ENCODE measurements around the gene CCNJL. TPM values are rescaled to one million over a fixed set of nuclear protein-coding genes. Genes with fewer than 3 reads are reported as not detected.

The CCNJL gene
- total and polyA plus RNA-seq, 4 donors, result 0.07 to 0.84 (median 0.63) TPM

- Histone ChIP-seq H3K27me3 (ENCODE audit: control insufficient read depth in 4 of 4, insufficient read depth in 4 of 4, low read length in 3 of 4) (no peaks in the 10 kb centered on the region), H3K27ac (ENCODE audit: low read depth in 1 of 2, low read length in 2 of 2) (no peak overlapping the region), H3K9me3 (ENCODE audit: control insufficient read depth in 4 of 4, low read length in 3 of 4) (no peaks in the 10 kb centered on the region), H3K4me1 (ENCODE audit: control insufficient read depth in 4 of 4, insufficient read depth in 4 of 4, low read length in 3 of 4) (no peaks in the 10 kb centered on the region), H3K9ac (ENCODE audit: low read depth in 1 of 2, low read length in 2 of 2) (no peak overlapping the region), H3K4me3 (ENCODE audit: low read depth in 1 of 3, low read length in 3 of 3) (no peak overlapping the region), H3K36me3 (ENCODE audit: control insufficient read depth in 4 of 4, insufficient read depth in 3 of 4, low read depth in 1 of 4, low read length in 3 of 4) (no peaks in the 10 kb centered on the region)
- TF ChIP-seq GABPA (IDR thresholded peaks at IDR 0.05 in 1 of 2, conservative IDR thresholded peaks at IDR 0.05 in 1 of 2), result no peak
- TF ChIP-seq, protein P1, sequence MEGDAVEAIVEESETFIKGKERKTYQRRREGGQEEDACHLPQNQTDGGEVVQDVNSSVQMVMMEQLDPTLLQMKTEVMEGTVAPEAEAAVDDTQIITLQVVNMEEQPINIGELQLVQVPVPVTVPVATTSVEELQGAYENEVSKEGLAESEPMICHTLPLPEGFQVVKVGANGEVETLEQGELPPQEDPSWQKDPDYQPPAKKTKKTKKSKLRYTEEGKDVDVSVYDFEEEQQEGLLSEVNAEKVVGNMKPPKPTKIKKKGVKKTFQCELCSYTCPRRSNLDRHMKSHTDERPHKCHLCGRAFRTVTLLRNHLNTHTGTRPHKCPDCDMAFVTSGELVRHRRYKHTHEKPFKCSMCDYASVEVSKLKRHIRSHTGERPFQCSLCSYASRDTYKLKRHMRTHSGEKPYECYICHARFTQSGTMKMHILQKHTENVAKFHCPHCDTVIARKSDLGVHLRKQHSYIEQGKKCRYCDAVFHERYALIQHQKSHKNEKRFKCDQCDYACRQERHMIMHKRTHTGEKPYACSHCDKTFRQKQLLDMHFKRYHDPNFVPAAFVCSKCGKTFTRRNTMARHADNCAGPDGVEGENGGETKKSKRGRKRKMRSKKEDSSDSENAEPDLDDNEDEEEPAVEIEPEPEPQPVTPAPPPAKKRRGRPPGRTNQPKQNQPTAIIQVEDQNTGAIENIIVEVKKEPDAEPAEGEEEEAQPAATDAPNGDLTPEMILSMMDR (IDR thresholded peaks at IDR 0.05; ENCODE audit: low read depth, low read length, missing input control), result no peak
- no peak for TF ChIP-seq RAD21 (IDR thresholded peaks at IDR 0.05)
- no peak for TF ChIP-seq TAF1 (conservative IDR thresholded peaks at IDR 0.05)
- no peak for TF ChIP-seq JUND (IDR thresholded peaks at IDR 0.05)
- no peak for TF ChIP-seq RXRA (IDR thresholded peaks at IDR 0.05)
- no peak for TF ChIP-seq NR2F2 (IDR thresholded peaks at IDR 0.05)
- no peak for TF ChIP-seq SP1 (IDR thresholded peaks at IDR 0.05)
- TF ChIP-seq, protein P2, sequence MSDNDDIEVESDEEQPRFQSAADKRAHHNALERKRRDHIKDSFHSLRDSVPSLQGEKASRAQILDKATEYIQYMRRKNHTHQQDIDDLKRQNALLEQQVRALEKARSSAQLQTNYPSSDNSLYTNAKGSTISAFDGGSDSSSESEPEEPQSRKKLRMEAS (IDR thresholded peaks at IDR 0.05), result no peak
- TF ChIP-seq, protein P3, sequence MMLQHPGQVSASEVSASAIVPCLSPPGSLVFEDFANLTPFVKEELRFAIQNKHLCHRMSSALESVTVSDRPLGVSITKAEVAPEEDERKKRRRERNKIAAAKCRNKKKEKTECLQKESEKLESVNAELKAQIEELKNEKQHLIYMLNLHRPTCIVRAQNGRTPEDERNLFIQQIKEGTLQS (IDR thresholded peaks at IDR 0.05), result no peak
- no peak for TF ChIP-seq EGR1 (IDR thresholded peaks at IDR 0.05; ENCODE audit: low read depth in 2 of 2)
- TF ChIP-seq, protein P4, sequence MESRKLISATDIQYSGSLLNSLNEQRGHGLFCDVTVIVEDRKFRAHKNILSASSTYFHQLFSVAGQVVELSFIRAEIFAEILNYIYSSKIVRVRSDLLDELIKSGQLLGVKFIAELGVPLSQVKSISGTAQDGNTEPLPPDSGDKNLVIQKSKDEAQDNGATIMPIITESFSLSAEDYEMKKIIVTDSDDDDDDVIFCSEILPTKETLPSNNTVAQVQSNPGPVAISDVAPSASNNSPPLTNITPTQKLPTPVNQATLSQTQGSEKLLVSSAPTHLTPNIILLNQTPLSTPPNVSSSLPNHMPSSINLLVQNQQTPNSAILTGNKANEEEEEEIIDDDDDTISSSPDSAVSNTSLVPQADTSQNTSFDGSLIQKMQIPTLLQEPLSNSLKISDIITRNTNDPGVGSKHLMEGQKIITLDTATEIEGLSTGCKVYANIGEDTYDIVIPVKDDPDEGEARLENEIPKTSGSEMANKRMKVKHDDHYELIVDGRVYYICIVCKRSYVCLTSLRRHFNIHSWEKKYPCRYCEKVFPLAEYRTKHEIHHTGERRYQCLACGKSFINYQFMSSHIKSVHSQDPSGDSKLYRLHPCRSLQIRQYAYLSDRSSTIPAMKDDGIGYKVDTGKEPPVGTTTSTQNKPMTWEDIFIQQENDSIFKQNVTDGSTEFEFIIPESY (IDR thresholded peaks at IDR 0.05), result no peak
- TF ChIP-seq HNF4A (conservative IDR thresholded peaks at IDR 0.05), result no peak
- no peak for TF ChIP-seq HNF4G (IDR thresholded peaks at IDR 0.05)
- TF ChIP-seq FOXA2 (IDR thresholded peaks at IDR 0.05), result no peak
- WGBS, result 77% methylated on average over 4 of the region's 4 CpGs
- DNase-seq (ENCODE audit: low spot score), result no peak
Observed at GRCh38 chr5:160359816-160360215, 47.5 kb upstream of the CCNJL start.

DNA sequence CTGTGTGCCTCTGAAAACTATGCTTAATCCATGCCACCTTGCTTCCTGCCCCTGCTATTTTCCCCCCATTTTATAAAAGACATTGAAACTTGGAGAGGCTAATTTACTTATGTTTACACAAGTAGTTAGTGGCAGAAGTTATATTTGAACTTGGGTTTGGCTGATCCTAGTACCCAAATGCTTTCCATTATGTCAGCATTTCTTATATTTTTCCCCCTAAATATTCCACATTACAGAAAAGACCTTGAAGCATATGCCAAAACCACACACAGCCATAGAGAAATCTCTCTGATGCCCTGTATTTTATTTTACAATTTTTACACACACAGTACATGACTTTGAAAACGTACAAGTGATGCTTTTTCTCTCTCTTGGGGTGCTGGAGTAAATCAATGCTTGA lies 46.9 kb upstream of the CCNJL start:
- no peak overlapping the region for H3K27ac ChIP-seq (ENCODE audit: low read depth in 1 of 2, low read length in 2 of 2)
- no peaks in the 10 kb centered on the region for H3K4me1 ChIP-seq (ENCODE audit: control insufficient read depth in 4 of 4, insufficient read depth in 4 of 4, low read length in 3 of 4)
- 73% methylated on average over 1 of the region's 1 CpG for WGBS
- H3K9me3 ChIP-seq (ENCODE audit: control insufficient read depth in 4 of 4, low read length in 3 of 4), result no peaks in the 10 kb centered on the region
- DNase-seq (ENCODE audit: low spot score), result no peak
- H3K36me3 ChIP-seq (ENCODE audit: control insufficient read depth in 4 of 4, insufficient read depth in 3 of 4, low read depth in 1 of 4, low read length in 3 of 4), result no peaks in the 10 kb centered on the region
- TF ChIP-seq TAF1 (conservative IDR thresholded peaks at IDR 0.05) (no peak), SP1 (IDR thresholded peaks at IDR 0.05) (no peak), RAD21 (IDR thresholded peaks at IDR 0.05) (no peak), EGR1 (IDR thresholded peaks at IDR 0.05; ENCODE audit: low read depth in 2 of 2) (no peak), FOXA2 (IDR thresholded peaks at IDR 0.05) (no peak), HNF4G (IDR thresholded peaks at IDR 0.05) (no peak), FOXA1 (IDR thresholded peaks at IDR 0.05) (no peak), HNF4A (conservative IDR thresholded peaks at IDR 0.05) (no peak), RXRA (IDR thresholded peaks at IDR 0.05) (no peak), YY1 (IDR thresholded peaks at IDR 0.05) (no peak)
- TF ChIP-seq, protein P3 (IDR thresholded peaks at IDR 0.05), result no peak
- TF ChIP-seq, protein P5, sequence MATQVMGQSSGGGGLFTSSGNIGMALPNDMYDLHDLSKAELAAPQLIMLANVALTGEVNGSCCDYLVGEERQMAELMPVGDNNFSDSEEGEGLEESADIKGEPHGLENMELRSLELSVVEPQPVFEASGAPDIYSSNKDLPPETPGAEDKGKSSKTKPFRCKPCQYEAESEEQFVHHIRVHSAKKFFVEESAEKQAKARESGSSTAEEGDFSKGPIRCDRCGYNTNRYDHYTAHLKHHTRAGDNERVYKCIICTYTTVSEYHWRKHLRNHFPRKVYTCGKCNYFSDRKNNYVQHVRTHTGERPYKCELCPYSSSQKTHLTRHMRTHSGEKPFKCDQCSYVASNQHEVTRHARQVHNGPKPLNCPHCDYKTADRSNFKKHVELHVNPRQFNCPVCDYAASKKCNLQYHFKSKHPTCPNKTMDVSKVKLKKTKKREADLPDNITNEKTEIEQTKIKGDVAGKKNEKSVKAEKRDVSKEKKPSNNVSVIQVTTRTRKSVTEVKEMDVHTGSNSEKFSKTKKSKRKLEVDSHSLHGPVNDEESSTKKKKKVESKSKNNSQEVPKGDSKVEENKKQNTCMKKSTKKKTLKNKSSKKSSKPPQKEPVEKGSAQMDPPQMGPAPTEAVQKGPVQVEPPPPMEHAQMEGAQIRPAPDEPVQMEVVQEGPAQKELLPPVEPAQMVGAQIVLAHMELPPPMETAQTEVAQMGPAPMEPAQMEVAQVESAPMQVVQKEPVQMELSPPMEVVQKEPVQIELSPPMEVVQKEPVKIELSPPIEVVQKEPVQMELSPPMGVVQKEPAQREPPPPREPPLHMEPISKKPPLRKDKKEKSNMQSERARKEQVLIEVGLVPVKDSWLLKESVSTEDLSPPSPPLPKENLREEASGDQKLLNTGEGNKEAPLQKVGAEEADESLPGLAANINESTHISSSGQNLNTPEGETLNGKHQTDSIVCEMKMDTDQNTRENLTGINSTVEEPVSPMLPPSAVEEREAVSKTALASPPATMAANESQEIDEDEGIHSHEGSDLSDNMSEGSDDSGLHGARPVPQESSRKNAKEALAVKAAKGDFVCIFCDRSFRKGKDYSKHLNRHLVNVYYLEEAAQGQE (IDR thresholded peaks at IDR 0.05), result no peak
- TF ChIP-seq, protein P1 (IDR thresholded peaks at IDR 0.05; ENCODE audit: low read depth, low read length, missing input control), result no peak
- TF ChIP-seq, protein P4 (IDR thresholded peaks at IDR 0.05), result no peak
- TF ChIP-seq, protein P2 (IDR thresholded peaks at IDR 0.05), result no peak
- H3K4me3 ChIP-seq (ENCODE audit: low read depth in 1 of 3, low read length in 3 of 3), result no peak overlapping the region
- H3K9ac ChIP-seq (ENCODE audit: low read depth in 1 of 2, low read length in 2 of 2), result no peak overlapping the region
- H3K27me3 ChIP-seq (ENCODE audit: control insufficient read depth in 4 of 4, insufficient read depth in 4 of 4, low read length in 3 of 4), result no peaks in the 10 kb centered on the region

All from liver (tissue), 9 donors.